HL-60 (cell line): ENCODE results near the gene SHANK3.

Source experiments
- CTCF ChIP-seq: IDR thresholded peaks from one replicate; pipeline ENCODE4 v1.5.1; 2011; ENCODE audit warnings: low read length, control low read depth, inconsistent platforms; ENCODE audit not compliant: insufficient read depth
- GABPA ChIP-seq: IDR thresholded peaks from 2 replicates; pipeline ENCODE4 v1.6.1; 2012; ENCODE audit warnings: low read depth
- POLR2AphosphoS5 ChIP-seq: IDR thresholded peaks from 2 replicates; pipeline ENCODE4 v1.6.1; 2012; ENCODE audit warnings: low read depth
- TF ChIP-seq, protein P1 (sequence below): IDR thresholded peaks from 2 replicates; pipeline ENCODE4 v1.6.1; 2012; ENCODE audit warnings: low read depth; ENCODE audit not compliant: insufficient replicate concordance

GRCh38 chr22:50678218-50678650 lies 5.6 kb downstream of the SHANK3 start:
- TF ChIP-seq CTCF (no peak), POLR2AphosphoS5 (no peak), GABPA (no peak)
- TF ChIP-seq, protein P1, sequence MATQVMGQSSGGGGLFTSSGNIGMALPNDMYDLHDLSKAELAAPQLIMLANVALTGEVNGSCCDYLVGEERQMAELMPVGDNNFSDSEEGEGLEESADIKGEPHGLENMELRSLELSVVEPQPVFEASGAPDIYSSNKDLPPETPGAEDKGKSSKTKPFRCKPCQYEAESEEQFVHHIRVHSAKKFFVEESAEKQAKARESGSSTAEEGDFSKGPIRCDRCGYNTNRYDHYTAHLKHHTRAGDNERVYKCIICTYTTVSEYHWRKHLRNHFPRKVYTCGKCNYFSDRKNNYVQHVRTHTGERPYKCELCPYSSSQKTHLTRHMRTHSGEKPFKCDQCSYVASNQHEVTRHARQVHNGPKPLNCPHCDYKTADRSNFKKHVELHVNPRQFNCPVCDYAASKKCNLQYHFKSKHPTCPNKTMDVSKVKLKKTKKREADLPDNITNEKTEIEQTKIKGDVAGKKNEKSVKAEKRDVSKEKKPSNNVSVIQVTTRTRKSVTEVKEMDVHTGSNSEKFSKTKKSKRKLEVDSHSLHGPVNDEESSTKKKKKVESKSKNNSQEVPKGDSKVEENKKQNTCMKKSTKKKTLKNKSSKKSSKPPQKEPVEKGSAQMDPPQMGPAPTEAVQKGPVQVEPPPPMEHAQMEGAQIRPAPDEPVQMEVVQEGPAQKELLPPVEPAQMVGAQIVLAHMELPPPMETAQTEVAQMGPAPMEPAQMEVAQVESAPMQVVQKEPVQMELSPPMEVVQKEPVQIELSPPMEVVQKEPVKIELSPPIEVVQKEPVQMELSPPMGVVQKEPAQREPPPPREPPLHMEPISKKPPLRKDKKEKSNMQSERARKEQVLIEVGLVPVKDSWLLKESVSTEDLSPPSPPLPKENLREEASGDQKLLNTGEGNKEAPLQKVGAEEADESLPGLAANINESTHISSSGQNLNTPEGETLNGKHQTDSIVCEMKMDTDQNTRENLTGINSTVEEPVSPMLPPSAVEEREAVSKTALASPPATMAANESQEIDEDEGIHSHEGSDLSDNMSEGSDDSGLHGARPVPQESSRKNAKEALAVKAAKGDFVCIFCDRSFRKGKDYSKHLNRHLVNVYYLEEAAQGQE, result no peak
